HG02970 (cell line): Measurements from ENCODE around the gene SDR39U1.

Experiments
- ATAC-seq: cut with Tn5 transposase; IDR thresholded peaks from one replicate; pipeline ENCODE4 v1.9.1; 2021; ENCODE audit warnings: mild to moderate bottlenecking, moderate library complexity, moderate number of reproducible peaks; ENCODE audit not compliant: unreplicated experiment, low FRiP score

SDR39U1 gene

GRCh38 chr14:24414077-24414476 is 28.5 kb downstream of the SDR39U1 start:
- ATAC-seq = no peak

GRCh38 chr14:24411443-24412389 is 30.9 kb downstream of the SDR39U1 start:
- no peak for ATAC-seq

GRCh38 chr14:24409956-24410355 is 32.6 kb downstream of the SDR39U1 start:
- ATAC-seq = no peak

- ATAC-seq = no peak
Observed at GRCh38 chr14:24409192-24409591, 33.4 kb downstream of the SDR39U1 start.

GRCh38 chr14:24408764-24409163 is 33.8 kb downstream of the SDR39U1 start:
- ATAC-seq = no peak

GRCh38 chr14:24407608-24408325 is 34.8 kb downstream of the SDR39U1 start:
- ATAC-seq = no peak

GRCh38 chr14:24406416-24406815 is 36.2 kb downstream of the SDR39U1 start:
- no peak for ATAC-seq

GRCh38 chr14:24404814-24405213 is 37.8 kb downstream of the SDR39U1 start:
- ATAC-seq = no peak

GRCh38 chr14:24403294-24403998 is 39.1 kb downstream of the SDR39U1 start:
- no peak for ATAC-seq

- ATAC-seq = no peak
Observed at GRCh38 chr14:24401810-24402702, 40.5 kb downstream of the SDR39U1 start.

GRCh38 chr14:24399999-24400718 is 42.4 kb downstream of the SDR39U1 start:
- ATAC-seq = no peak

GRCh38 chr14:24399447-24399822 is 43.1 kb downstream of the SDR39U1 start:
- no peak for ATAC-seq

- no peak for ATAC-seq
Observed at GRCh38 chr14:24398653-24399446, 43.7 kb downstream of the SDR39U1 start, which contains the start of gene NYNRIN. Gene NYNRIN, plus strand, starts transcription at chr14:24399003. Its CDS starts 244 bp downstream, at chr14:24399247.

- ATAC-seq = no peak
Observed at GRCh38 chr14:24398293-24398652, 44.3 kb downstream of the SDR39U1 start.

- no peak for ATAC-seq
Observed at GRCh38 chr14:24397639-24398292, 44.8 kb downstream of the SDR39U1 start.

- no peak for ATAC-seq
Observed at GRCh38 chr14:24395609-24396582, 46.7 kb downstream of the SDR39U1 start.

GRCh38 chr14:24394275-24394674 is 48.3 kb downstream of the SDR39U1 start:
- no peak for ATAC-seq
